Thymus (tissue), 11 donors: ENCODE measurements around the gene PLCXD1. TPM values are rescaled to one million over a fixed set of nuclear protein-coding genes. Genes with fewer than 3 reads are reported as not detected.
"Not testable (repeated sequence)": the region's sequence is repeated elsewhere in the genome, so short reads cannot be mapped to it uniquely, and the experiment has no call there.

Experiments
- DNase-seq, 9 donors: peaks; one replicate each; pipeline ENCODE4 v3.0.0-alpha.2; 2013; ENCODE audit warnings: low spot score in 9 of 9, low read depth in 6 of 9, missing footprints in 1 of 9
- H3K27ac ChIP-seq, 2 donors: one replicate each; pipeline ENCODE4 v1.5.1; 2013; ENCODE audit warnings: control low read depth in 1 of 2, low read depth in 1 of 2, low read length in 1 of 2, mild to moderate bottlenecking in 1 of 2, moderate library complexity in 1 of 2
- H3K27me3 ChIP-seq, 2 donors: one replicate each; pipeline ENCODE4 v1.5.1; 2013; ENCODE audit warnings: low read length in 1 of 2; ENCODE audit not compliant: control insufficient read depth in 2 of 2, insufficient read depth in 1 of 2
- H3K36me3 ChIP-seq, 2 donors: one replicate each; pipeline ENCODE4 v1.5.1; 2013; ENCODE audit warnings: low read length in 1 of 2, mild to moderate bottlenecking in 1 of 2, moderate library complexity in 1 of 2; ENCODE audit not compliant: control insufficient read depth in 2 of 2, insufficient read depth in 2 of 2
- H3K4me1 ChIP-seq, 2 donors: one replicate each; pipeline ENCODE4 v1.5.1; 2013; ENCODE audit warnings: low read length in 2 of 2; ENCODE audit not compliant: control insufficient read depth in 2 of 2, insufficient read depth in 2 of 2
- H3K4me3 ChIP-seq, 2 donors: one replicate each; pipeline ENCODE4 v1.5.1; 2013; ENCODE audit warnings: low read length in 2 of 2, control low read depth in 1 of 2, mild to moderate bottlenecking in 1 of 2
- H3K9me3 ChIP-seq, 2 donors: one replicate each; pipeline ENCODE4 v1.5.1; 2013; ENCODE audit warnings: low read length in 1 of 2, mild to moderate bottlenecking in 1 of 2; ENCODE audit not compliant: control insufficient read depth in 2 of 2, insufficient read depth in 1 of 2
- WGBS: extraction: QIAGEN DNeasy Blood & Tissue Kit; methylation state at CpG from one replicate; pipeline ENCODE4 v1.1.7; 2013; 5-methylcytosine and 5-hydroxymethylcytosine counted together
- polyA plus RNA-seq: library from polyadenylated mRNA; stranded (reverse); fragments of 200-250 nt; gene quantifications from one replicate; pipeline ENCODE4 v1.2.3, GENCODE V29; 2013
- total RNA-seq: library from RNA; stranded (reverse); fragments of 120-200 nt; gene quantifications from one replicate; pipeline ENCODE4 v1.2.4, GENCODE V29; 2013
- donor health status: healthy.

Gene PLCXD1
- total and polyA plus RNA-seq, 2 donors, result 11.7 to 15.4 TPM

DNA sequence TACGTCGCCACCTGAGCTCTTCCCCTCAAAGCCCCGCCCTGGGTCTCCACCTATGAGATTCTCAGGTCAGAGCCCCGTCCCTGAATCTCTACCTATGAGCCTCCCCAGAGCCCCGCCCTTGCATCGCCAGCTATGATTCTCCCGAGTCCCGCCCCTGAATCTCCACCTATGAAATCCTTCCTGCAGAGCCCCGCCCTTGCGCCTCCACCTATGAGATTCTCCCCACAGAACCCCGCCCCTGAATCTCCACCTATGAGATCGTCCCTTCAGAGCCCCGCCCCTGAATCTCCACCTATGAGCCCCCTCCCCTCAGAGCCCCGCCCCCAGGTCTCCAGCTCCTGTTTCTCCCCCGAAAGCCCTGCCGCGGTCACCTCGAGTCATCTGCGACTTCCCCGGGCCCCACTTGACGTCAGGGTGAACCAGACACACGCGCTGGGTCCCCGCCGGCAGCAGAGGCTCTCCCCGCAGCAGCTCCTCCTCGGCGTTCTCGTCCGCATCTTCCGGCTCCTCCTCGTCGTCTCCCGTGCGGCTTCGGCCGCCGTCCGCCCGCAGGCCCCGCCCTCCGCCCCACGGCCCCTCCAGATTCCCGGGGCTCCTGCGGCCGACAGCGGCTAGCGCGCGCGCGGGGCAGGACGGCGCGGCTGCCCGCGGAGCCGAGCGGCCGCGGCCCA is 37.0 kb downstream of the PLCXD1 start:
- Histone ChIP-seq H3K4me3 (peak overlapping the region; percentile 75 to 99), H3K36me3 (peaks cover 16 to 35% of the 10 kb centered on the region in 2 donors), H3K4me1 (peaks cover 13 to 14% of the 10 kb centered on the region in 2 donors), H3K27ac (peak overlapping the region; percentile 97 to 99), H3K27me3 (peaks cover 0 to 3% of the 10 kb centered on the region in 2 donors), H3K9me3 (peaks cover 0 to 8% of the 10 kb centered on the region in 2 donors)
- peak; percentile 81 to 98 (median 94) for DNase-seq
- WGBS, result under 1% methylated on average over 61 of the region's 61 CpGs

DNA sequence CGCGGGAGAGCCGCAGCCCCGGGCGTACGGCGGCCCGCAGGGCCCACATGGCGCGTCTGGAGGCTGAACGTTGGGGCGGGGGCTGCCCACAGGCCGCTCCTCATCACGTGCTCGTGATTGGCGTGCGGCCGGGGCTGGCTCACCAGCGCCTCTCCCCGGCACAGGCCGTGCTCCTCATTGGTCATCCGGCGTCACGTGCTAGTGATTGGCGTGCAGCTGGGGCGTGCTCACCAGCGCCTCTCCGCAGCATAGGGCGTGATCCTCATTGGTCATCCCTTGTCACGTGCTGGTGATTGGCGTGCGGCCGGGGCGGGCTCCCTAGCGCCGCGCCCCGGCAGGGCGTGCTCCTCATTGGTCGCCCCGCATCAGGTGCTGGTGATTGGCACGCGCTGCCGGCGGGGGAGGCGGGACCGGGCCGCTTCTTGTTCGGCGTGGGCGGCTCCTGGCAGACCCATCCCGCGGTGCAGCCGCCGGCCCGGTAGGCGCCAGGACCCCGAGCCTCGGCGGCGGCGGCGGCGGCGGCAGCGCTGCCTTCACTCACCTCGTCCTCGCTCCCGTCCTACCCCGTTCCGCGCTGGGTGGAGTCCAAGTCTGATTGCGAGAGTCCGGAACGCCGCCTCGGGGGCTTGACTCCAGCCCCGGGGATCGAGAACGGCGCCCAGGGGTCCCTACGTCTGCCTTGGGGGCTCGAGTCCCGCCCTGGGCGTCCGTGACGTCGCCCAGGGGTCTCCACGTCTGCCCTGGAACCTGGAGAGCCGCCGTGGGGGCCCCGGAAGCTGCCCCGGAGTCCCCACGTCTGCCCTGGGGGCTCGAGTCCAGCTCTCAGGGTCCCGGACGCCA is 37.8 kb downstream of the PLCXD1 start, which contains the start of gene GTPBP6:
Gene GTPBP6, minus strand, starts transcription at position 58 of the 840 bp plus-strand sequence. Its CDS starts 9 bp downstream, at position 49.
- WGBS, result under 1% methylated on average over 97 of the region's 97 CpGs
- H3K36me3 ChIP-seq, result peaks cover 10 to 28% of the 10 kb centered on the region in 2 donors
- peaks cover 13 to 14% of the 10 kb centered on the region in 2 donors for H3K4me1 ChIP-seq
- peak within 1 kb of the TSS; percentile 97 to 99 for H3K27ac ChIP-seq
- peak within 1 kb of the TSS; percentile 76 to 99 for H3K4me3 ChIP-seq
- H3K9me3 ChIP-seq, result peaks cover 0 to 8% of the 10 kb centered on the region in 2 donors
- H3K27me3 ChIP-seq, result peaks cover 0 to 3% of the 10 kb centered on the region in 2 donors
- DNase-seq, result peak; percentile 96 to 100 (median 100)

DNA sequence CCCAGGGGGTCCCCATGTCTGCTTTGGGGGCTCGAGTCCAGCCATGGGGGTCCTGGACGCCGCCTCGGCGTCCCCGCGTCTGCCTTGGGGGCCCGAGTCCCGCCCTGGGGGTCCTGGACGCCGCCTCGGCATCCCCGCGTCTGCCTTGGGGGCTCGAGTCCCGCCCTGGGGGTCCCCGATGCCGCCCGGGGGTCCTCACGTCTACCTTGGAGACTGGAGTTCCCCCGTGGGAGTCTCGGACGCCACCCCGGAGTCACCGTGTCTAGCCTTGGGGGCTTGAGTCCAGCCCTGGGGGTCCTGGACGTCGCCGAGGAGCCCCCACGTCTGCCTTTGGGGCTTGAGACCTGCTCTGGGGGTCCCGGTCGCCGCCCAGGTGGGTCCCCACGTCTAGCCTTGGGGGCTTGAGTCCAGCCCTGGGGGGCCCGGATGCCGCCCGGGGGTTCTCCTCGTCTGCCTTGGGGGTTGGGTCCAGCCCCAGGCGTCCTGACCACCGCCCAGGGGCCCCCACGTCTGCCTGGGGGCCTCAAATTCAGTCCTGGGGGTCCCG is 38.5 kb downstream of the PLCXD1 start:
- peaks cover 8 to 22% of the 10 kb centered on the region in 2 donors for H3K36me3 ChIP-seq
- peaks cover 0 to 3% of the 10 kb centered on the region in 2 donors for H3K27me3 ChIP-seq
- peak overlapping the region; percentile 76 to 99 for H3K4me3 ChIP-seq
- DNase-seq, result no peak
- peak overlapping the region; percentile 70 to 88 for H3K27ac ChIP-seq
- H3K4me1 ChIP-seq, result peaks cover 13 to 14% of the 10 kb centered on the region in 2 donors
- under 1% methylated on average over 41 of the region's 41 CpGs for WGBS
- peaks cover 0 to 8% of the 10 kb centered on the region in 2 donors for H3K9me3 ChIP-seq

DNA sequence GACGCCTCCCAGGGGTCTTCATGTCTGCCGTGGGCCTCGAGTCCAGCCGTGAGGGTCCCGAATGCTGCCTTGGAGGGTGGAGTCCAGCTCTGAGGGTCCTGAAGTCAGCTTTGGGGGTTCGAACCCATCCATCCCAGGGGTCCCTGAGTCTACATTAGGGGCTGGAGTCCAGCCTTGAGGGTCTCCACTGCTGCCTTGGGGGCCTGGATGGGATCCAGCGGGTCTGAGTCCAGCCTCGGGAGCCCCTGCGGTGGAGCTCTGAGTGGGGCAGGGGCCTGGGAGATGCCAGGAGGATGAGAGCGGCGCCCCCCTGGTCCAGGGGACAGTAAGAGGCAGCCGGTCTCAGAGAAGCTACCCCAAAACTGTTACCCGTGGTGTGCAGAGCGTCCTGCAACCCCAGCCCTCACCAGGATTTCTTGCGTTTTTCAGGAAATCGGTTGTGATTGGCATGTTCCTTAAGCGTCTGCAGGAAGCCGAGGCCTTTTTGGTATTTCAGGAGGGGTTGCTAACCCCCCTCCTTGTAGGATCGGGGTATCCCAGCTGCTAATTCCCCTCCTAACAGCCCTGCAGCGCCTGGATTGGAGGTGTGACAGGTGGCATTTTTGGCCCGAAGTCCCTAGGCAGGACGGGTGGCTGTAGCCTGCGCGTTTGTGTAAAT is 39.1 kb downstream of the PLCXD1 start:
- Histone ChIP-seq H3K4me3 (peak overlapping the region; percentile 76 to 99), H3K9me3 (peaks cover 0 to 5% of the 10 kb centered on the region in 2 donors), H3K27ac (no peak overlapping the region), H3K27me3 (peaks cover 0 to 3% of the 10 kb centered on the region in 2 donors), H3K4me1 (peaks cover 13 to 14% of the 10 kb centered on the region in 2 donors), H3K36me3 (peaks cover 2 to 16% of the 10 kb centered on the region in 2 donors)
- 6% methylated on average over 24 of the region's 24 CpGs for WGBS
- peak in 1 of 9 donors; percentile 31 for DNase-seq

DNA sequence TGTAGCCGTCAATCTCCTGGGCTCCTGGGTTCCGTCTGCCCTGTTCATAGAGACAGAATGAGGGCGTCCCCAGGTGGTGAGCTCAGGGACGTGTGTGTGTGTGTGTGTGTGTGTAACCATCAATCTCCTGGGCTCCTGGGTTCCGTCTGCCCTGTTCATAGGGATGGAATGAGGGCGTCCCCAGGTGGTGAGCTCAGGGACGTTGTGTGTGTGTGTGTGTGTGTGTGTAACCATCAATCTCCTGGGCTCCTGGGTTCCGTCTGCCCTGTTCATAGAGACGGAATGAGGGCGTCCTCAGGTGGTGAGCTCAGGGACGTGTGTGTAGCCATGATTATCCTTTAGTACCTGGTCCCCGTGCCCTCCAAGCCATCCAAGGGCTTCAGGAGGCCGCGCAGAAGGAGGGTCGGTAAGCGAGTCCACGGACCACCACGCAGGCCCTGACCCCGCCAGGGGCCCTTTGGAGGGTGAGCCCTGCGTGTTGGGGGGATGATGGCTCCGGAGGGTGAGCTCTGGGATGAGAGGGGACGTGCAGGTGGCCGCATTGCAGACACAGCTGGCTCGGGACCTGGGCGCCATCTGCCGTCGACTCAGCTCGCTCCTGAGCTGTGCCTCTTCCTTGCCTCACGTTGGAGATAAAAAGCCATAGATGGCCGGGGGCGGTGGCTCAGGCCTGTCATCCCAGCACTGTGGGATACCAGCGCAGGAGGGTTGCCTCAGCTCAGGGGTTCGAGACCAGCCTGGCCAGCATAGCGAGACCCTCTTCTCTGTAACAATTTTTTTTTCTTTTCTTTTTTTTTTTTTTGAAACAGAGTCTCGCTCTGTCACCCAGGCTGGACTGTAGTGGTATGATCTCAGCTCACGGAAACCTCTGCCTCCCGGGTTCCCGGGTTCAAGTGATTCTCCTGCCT is 42.8 kb downstream of the PLCXD1 start:
- peak in 3 of 9 donors; percentile 52 to 59 (median 56) for DNase-seq
- Histone ChIP-seq H3K36me3 (no peaks in the 10 kb centered on the region), H3K4me3 (no peak overlapping the region)

DNA sequence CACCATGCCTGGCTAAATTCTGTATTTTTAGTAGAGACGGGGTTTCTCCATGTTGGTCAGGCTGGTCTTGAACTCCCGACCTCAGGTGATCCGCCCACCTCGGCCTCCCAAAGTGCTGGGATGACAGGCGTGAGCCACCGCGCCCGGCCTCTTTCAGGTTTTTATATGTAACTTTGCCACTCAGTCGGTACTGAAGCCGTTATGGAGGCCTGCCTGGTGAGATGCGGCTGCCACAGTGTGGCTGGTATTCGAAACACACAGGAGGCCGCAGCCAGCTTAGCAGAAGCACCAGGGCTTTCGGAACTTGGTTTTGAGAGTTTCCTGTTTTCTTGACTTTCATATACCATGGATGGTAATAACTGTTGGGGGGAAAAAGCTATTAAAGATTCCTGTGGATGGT is 43.5 kb downstream of the PLCXD1 start:
- Histone ChIP-seq H3K4me1 (peaks cover 10 to 12% of the 10 kb centered on the region in 2 donors), H3K9me3 (peaks cover 0 to 11% of the 10 kb centered on the region in 2 donors)
- not testable (repeated sequence) for H3K36me3 ChIP-seq, H3K27ac ChIP-seq, DNase-seq, H3K4me3 ChIP-seq, H3K27me3 ChIP-seq
- WGBS, result 81% methylated on average over 14 of the region's 14 CpGs

More for the DNA sequence above, 42.8 kb downstream of the PLCXD1 start:
- 86% methylated on average over 38 of the region's 38 CpGs for WGBS
- Histone ChIP-seq H3K4me1 (peaks cover 11 to 14% of the 10 kb centered on the region in 2 donors), H3K9me3 (peaks cover 0 to 7% of the 10 kb centered on the region in 2 donors), H3K27me3 (peaks cover 0 to 3% of the 10 kb centered on the region in 2 donors), H3K27ac (no peak overlapping the region)

DNA sequence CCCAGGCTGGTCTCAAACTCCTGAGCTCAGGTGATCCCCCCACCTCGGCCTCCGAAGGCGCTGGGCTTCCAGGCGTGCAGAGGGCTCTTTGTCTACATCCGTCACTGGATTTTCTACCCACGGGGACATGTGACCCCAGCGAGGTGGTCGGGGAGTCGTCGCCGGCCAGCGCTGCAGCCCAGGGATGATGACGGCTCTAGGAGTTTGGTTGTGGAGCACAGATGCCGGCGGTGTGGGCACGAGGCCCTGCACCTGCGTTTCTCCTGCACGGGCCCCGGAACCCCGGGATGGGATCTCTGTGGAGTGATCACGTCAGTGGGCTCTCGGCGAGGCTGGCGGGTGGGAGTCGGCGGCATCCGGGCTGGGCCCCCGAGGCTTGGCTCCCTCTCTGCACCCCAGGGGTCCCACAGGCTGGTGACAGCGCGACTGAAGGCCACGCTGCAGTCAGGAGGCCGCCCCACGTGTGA is 46.5 kb downstream of the PLCXD1 start:
- H3K27me3 ChIP-seq, result peaks cover 16 to 23% of the 10 kb centered on the region in 2 donors
- no peak for DNase-seq
- peaks cover 0 to 3% of the 10 kb centered on the region in 2 donors for H3K36me3 ChIP-seq
- H3K9me3 ChIP-seq, result peaks cover 0 to 17% of the 10 kb centered on the region in 2 donors
- 93% methylated on average over 33 of the region's 33 CpGs for WGBS
- peaks cover 0 to 5% of the 10 kb centered on the region in 2 donors for H3K4me1 ChIP-seq
- no peak overlapping the region for H3K27ac ChIP-seq
- no peak overlapping the region for H3K4me3 ChIP-seq
